GM19240 (cell line): ENCODE results near the gene ASB10.

Experiments
- DNase-seq: peaks from one replicate; pipeline ENCODE4 v3.0.0; 2011; ENCODE audit warnings: low spot score; ENCODE audit not compliant: insufficient read length

ASB10 gene

DNA sequence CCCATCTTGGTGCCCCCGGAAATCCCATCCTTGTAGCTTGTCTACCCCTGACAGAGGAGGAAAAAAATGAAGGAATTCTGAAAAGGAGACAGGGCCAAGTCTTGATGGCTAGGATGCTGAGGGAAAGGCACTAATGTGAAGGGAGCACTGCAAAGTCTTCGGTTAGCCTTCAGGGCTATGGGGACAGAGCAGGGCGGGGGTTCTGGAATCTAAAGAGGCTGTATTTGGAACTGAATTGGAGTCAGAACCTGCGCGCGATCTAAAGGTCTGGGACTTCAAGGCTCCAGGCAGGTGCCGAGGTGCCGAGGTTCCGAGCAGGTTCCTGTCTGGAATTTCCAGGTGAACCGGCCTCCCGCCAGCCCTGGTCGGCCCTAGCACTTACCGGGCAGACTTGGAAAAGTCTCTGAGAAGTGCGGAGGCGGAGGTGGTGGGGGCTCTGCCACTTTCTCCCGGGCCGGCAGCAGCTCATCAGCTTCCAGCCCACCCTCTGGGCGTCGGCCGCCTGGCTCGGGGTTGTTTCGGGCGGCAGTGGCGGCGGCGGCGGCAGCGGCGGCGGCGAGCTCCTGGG lies 20.3 kb downstream of the ASB10 start:
- no peak for DNase-seq

DNA sequence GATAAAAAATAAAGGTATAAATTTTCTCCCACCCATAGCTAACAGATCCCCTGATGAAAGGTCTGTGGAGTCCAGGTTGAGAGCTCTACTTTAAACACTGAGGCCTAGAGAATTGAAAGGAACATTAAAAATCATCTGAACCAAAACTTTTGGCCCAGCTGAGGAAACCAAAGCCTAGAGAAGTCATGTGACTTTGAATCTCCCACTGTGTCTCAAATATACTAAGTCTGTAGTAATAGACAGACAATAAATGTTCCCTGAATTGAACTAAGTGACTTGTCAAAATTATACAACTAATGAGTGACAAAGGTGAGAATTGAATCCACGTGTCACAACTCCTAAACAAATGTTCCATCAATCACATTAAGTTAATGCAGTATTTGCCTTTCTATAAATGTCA lies 25.3 kb downstream of the ASB10 start:
- DNase-seq: no peak

DNA sequence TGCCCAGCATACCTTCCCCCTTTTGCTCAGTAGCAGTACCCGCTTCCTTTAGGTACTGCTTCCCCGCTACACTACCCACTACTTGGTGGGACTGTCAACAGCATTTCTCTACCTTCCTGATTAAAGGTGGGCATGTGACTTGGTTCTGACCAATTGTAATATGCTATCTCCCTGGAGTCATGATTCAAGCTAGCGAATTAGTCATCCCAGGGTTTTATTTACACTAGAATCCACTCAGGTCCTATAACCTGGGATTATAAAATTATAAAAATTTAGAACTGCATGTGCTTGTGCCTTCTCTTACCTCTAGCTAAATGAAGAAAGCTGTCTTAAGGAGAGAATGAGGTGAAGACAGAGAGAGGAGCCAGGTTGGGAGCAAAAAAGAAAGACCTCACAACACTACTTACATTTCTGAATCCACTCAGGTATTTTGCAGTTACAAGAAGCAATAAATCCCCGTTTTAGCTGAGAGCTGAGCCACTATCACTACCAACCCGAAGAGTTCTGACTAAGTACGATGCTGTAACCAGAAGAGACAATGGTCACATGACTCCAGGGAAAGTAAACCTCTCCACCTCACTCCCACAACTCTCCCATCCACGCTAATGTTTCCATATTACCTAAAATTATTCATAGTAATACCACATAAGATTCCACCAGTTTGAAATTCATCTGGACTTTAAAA lies 29.3 kb downstream of the ASB10 start:
- no peak for DNase-seq

DNA sequence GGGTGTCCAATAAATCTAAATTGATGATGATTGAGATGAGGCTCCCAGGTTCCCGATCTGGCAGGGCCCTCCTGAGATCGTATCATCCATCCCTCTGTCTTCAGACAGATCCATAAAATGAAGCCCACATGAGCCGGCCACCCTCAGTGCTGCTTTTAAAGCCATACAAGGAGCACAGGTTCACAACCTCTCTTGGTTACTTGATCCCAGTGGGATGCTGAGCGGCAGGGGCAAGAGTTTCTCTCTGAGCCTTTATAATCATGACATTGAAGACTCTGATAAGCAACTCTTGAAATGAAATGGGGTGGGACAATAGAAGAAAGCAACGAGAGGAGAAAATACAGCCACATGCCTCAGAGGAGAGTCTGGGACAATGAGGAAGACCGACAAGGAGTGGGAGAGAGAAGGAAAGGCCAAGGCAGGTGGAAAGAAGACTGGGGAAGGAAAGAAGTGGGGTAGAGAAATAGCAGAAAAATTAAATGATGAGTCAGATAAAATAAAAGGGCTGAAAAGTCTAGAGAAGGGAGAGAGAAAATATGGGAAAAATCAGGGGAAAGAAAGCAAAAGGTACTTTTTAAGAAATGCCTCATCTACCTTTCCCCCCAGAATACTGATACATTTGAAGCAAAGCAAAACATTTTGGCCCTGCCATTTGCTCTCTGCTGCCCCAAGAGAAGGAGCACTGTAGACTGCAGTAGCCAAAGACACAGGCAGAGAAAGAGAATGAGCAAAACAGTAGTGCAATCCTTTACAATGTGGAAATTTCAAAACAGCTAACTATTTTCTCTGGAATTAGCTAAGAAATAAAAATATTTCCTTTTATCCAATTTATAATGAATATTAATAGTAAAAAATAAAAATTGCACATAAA lies 34.2 kb downstream of the ASB10 start:
- no peak for DNase-seq

DNA sequence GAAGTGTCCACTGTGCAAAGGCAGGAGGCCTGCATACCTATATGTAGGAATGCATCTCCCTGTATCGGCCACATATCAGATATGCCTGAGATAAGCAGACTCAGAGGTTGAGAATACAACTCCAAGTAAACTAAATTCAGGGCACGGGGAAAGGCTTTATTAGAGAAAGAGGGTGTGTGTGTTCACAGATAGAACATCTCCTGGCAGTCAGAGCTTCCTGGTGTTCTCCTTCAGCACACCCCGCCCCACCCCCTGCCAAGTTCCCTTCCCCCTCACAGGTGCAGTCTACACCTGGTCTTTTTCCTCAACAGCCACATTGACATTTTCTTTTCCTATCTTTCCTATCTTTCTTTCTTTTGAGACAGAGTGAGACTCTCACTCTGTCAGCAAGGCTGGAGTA lies 36.7 kb downstream of the ASB10 start:
- no peak for DNase-seq

DNA sequence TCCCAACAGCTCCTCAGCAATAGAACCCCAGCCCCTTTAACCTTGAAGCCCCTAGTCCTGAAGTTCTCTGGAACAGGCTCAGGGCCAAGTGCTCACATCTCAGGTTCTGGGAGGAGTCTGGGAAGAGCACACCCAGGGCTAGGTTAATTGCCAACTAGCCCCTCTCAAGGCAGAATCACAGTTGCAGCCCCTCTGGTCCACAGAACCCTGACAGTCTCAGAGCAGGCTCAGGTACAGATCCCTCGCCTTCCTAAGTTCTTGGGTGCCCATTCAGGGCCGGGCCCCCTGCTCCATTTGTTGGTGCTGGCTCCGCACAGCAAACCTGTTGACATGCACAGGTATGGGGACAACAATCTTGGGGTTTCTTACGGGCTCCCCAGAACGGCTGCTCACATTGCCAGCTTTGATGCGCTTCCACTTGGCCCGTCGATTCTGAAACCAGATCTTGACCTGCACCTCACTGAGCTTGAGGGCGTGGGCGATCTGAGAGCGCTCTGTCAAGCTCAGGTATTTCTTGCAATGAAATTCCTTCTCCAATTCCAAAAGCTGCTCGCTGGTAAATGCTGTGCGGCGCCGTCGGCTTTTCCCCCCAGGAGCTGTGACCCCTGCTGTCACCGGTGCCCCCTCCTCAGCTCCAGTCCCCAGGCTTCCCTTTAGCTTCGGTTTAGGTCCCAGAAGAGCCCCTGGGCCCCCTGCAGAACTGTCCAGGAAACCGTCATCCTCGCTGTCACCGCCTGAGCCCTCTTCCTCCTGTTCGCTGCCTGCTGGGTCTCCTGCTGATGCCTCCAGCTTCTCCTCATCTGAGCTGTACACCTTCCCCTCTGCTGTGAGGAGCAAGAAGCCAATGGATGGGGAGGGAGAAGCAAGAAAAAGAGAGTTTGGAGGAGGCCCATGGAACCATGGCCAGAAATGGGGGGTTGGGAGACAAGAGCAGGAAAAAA lies 38.5 kb downstream of the ASB10 start:
- no peak for DNase-seq

DNA sequence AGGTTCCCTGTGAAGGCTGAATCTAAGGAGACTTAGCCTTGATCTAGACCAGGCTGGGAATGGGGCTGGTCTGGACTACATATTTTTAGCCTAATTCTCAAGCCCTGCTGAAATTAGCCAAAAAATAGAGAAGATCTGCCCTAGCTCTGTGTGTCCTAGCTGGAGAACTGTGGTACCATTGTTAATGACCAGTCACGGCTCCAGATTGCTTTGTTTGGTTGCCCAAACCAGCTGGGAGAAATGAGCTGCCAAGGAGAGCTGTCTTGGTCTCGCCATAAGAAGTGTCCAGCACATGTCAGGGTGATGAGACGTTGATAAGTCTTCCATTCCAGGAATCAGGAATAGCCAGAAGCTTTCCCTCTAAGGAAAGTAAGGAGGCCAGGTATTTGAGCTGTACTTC lies 40.3 kb downstream of the ASB10 start:
- no peak for DNase-seq

DNA sequence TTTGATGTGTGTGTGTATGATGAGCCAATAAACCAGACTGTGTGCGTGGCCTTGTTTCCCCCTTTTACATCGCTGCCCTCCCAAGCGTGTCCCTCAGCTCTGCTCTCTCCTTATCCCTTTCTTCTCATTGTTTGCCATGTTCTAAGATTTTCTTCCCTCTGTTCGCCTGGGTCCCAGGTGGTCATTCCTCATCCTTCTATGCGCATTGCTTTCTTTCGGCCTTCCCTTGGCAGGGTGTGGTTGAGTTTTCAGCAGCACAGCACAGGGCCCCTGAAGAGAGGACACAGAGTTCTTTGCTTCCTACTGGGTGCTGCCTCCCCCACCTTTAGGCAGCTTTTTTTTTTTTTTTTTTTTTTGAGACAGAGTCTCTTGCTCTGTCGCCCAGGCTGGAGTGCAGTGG lies 42.7 kb downstream of the ASB10 start:
- no peak for DNase-seq

DNA sequence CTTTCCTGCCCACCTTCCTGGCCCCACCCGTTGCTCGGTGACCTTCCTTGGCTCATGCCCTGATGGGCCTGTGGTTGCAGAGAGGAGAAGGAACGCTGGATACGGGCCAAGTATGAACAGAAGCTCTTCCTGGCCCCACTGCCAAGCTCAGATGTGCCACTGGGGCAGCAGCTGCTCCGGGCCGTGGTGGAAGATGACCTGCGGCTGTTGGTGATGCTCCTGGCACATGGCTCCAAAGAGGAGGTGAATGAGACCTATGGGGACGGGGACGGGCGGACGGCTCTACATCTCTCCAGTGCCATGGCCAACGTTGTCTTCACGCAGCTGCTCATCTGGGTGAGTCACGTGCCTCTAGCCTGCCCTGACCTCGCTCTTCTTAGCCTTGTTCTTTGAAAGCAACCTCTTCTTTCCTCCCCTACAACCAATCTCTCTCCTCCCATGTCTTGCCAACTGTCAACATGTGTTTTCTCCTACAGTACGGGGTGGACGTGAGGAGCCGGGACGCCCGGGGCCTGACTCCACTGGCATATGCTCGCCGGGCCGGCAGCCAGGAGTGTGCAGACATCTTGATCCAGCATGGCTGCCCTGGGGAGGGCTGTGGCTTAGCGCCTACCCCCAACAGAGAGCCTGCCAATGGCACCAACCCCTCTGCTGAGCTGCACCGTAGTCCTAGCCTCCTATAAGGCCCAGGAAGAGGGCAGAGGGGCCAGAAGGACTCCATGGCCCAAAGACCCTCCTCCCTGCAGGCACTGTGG lies 43.6 kb downstream of the ASB10 start:
- no peak for DNase-seq

DNA sequence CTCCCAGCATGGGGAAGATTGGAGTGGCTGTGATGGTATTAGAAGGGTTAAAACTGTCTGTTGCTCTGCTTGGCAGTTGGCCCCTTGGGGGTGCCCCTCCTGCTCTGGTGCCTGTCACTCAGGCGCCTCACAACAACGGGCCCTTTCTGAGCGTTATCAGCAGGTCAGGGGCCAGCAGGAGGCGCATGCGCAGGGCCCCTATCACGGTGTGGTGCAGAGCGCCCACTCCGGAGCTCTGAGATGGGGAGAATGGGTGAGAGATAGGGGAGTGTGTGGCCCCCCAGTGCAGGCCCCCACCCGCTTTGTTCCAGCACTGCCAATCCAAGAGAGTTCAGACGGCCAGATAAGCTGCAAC lies 44.4 kb downstream of the ASB10 start:
- DNase-seq: no peak

DNA sequence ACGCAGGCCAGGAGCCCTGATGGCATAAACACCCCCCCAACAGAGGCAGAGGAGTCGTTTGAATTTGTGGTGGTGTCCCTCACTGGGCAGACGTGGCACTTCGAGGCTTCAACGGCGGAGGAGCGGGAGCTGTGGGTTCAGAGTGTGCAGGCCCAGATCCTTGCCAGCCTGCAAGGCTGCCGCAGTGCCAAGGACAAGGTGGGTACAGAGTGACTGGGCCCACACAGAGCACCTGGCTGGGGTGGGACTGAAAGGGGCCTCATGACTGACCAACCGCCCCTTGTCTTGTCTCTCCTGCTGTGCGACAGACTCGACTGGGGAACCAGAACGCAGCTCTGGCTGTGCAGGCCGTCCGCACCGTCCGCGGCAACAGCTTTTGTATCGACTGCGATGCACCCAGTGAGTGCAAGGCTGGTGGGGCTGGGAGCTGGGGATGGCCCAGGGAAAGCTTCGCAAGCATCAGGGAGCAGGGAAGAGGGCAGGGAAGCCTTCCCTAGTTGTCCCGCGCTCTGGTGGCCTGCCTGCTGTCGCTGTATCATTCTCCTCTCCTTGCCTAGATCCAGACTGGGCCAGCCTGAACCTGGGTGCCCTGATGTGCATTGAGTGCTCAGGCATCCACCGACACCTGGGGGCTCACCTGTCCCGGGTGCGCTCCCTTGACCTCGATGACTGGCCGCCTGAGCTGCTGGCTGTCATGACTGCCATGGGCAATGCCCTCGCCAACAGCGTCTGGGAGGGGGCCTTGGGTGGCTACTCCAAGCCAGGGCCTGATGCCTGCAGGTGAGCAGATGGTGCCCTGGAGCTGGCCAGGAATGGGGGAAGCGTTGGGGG lies 45.0 kb downstream of the ASB10 start:
- no peak for DNase-seq

DNA sequence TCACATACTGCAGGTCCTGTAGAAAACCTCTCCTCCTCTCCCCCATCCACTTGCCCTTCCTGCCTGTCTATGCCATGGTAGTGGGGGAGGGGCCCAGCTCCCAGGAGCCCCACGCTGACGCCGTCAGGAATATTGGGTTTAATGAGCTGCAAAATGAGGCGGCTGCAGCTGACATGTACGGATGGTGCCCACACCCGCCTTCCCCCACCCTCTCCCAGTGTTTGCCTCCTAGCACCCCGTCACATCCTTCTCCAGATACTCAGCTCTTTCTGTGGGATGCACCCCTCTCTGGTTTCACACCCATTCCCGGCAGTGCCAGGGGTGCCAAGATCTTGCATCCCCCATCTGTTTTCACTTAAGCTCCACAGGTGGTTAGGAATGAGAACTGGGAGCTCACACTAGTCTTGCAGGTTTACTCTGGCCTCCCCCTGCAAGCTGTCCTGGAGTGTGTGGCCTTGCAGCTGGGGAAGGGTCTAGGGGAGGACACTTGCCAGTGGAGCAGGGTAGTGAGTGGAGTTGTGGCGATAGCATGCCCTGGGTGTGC lies 45.7 kb downstream of the ASB10 start:
- no peak for DNase-seq

DNA sequence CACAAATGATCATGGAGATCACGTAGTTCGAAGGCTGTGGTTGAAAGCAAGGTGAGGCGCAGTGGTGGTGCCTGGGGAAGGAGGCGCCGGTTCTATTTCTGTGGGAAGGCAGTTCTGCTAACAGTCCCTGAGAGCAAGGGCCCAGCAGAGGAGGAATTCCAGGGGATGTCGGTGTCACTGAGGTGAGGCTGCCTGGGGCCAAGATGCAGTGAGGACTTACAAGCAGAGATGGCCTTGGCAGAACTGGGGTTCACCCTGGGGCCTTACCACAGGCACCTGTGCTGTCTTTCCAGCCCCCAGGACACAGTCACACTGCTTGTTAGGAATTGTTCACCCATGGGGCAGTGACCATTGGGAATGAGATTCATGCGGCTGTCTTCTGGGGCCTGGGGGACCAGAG lies 46.2 kb downstream of the ASB10 start:
- DNase-seq: no peak

DNA sequence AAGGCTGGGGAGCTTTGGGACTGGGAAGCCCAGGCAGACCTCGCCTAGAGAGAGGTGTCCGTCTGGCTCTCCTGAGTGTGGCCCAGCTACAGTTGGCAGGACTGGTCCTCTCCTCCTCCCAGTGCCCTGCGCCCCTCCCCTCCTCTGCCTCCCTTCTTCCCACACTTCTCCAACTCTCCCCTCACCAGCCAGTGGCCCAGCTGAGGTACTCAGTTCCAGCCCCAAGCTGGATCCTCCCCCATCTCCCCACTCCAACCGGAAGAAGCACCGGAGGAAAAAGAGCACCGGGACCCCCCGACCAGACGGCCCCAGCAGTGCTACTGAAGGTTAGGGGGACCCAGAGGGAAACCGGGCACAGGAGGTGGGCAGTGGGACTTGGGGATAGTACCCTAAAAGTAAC lies 47.3 kb downstream of the ASB10 start:
- no peak for DNase-seq

DNA sequence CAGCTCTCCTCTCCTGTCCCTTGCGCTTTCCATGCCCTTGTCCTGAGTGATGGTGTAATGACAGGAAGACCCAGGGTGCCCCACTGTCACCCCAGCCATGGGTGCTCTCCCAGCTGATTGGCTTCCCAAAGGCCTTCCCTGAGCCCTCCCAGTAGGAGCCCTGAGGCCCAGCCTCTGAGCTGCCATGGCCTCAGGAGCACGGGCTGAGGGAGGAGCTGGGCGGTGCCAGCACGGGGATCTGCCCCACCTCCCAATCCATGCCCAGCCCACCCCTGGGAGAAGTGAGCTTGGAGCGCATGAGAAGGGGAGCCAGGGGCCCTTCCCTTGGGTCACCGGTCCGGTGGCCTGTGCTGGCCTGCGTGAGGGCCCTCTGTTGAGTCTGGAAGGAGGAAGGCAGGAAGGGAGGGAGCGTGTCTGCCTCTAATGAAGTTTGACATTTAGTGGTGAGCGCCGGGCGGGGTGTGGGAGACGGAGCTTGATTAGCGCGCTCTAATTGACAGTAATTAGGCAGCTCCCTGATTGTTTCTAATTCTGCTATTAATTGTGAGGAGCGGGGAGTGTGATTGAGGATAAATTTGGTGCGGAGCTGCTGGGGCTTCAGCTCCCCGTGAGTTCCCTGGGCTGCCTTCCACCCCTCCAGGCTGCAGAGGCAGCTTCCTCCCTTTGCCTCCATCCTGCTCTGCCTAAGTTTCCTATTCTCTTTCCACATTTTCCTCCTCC lies 47.8 kb downstream of the ASB10 start:
- no peak for DNase-seq

DNA sequence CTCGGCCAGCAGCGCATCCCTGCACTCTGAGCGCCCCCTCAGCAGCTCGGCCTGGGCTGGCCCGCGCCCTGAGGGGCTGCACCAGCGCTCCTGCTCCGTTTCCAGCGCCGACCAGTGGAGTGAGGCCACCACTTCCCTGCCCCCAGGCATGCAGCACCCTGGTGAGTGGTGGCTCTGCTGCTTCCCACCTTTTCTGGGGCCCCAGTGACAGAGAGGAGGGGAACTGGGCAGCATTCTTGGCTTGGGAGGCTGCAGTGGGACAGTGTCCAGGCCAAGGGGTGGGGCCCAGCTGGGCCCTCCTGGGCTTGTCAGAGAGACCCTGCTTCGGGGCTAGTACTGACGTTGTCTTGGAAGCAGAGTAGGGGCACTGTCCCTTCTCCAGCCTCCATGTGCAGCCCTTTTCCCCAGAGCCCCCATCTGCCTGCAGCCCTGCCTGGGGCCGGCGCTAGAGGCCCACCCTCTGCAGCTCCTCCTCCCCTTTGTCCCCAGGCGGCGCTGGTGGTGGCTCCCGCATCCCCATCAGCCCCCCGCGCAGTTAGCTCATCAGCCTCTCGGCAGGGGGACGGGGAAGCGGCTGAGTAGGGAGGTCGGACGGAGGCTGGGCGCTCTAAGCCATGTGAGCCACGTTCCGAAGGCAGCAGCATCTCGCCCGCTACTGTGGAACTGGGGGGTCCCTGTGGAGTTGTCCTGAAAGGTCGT lies 48.7 kb downstream of the ASB10 start:
- no peak for DNase-seq

DNA sequence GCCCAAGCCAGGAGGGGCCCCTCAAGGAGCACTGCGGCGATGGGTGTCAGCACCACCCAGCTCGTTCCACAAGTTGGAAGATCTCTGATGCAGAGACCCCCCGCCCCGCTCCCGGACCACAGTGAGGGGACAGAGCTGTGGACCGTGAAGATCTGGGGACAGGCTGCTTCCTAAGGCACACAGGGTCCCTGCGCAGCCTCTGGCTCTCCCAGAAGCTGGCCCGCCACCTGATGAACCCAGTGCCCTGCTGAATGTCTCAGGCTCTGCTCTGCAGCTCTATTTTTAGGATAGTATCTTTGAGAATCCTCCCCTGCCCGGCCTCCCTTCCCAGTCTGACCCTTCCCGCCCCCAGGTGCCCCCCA lies 49.3 kb downstream of the ASB10 start:
- no peak for DNase-seq

DNA sequence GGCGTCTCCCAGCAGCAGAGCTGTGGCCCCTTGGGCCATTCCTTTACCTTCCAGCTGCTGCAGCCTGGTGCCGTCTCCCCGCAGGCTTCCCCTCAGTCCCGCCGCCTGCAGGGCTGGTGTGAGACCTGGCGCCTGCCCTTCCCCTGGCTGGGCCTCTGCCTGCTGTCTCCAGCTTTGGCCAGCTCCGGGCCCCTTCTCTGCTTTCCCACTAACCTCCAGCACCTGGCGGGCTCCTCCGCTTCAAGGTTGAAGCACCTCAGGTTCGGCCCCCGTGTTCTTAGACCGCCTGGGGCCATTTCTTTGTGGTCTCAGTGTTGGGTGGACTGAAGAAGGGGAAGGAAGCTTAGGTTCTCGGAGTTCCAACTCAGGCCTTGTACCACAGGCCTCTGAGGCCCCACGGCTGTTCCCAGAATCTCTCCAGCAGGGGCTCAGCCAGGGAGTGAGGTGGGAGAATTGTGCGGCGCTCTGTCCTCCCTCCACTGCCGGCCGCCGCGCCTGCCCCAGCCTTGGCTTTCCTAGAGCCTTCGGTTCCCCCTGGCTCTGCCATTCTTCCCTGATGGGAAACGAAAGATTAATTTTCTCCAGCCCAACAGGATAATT lies 49.9 kb downstream of the ASB10 start:
- DNase-seq: no peak
